Dermis blood vessel endothelial cell (primary cell): ENCODE data around the gene MAP2K6. TPM values are rescaled to one million over a fixed set of nuclear protein-coding genes. Genes with fewer than 3 reads are reported as not detected.
A peak's percentile ranks its signal among the peaks of the same experiment; 100 is the strongest.

ENCODE experiments used
- DNase-seq: peaks from one replicate; pipeline ENCODE4 v3.0.0; 2010
- total RNA-seq: library from RNA; depleted of rRNA; stranded (reverse); fragments of >200 nt; gene quantifications from 2 replicates; pipeline ENCODE4 v1.2.3, GENCODE V29; 2014

MAP2K6 gene
- total RNA-seq = 4.9 and 14.2 TPM in 2 replicates

GRCh38 chr17:69414408-69415274 lies at the start of gene MAP2K6:
Gene MAP2K6 (plus strand): TSS chr17:69414697. CDS start chr17:69414985, 288 bp downstream.
- DNase-seq = peak; percentile 81

GRCh38 chr17:69367298-69367697 lies 47.2 kb upstream of the MAP2K6 start:
- DNase-seq = no peak

- no peak for DNase-seq
Observed at GRCh38 chr17:69373069-69373468, 41.4 kb upstream of the MAP2K6 start.

- no peak for DNase-seq
Observed at GRCh38 chr17:69375229-69375628, 39.3 kb upstream of the MAP2K6 start.

- DNase-seq = no peak
Observed at GRCh38 chr17:69388822-69389442, 25.6 kb upstream of the MAP2K6 start.

GRCh38 chr17:69390795-69391501 lies 23.5 kb upstream of the MAP2K6 start:
- DNase-seq = no peak

GRCh38 chr17:69401251-69401650 lies 13.2 kb upstream of the MAP2K6 start:
- no peak for DNase-seq

- no peak for DNase-seq
Observed at GRCh38 chr17:69402052-69402451, 12.4 kb upstream of the MAP2K6 start.

GRCh38 chr17:69404399-69404798 lies 10.1 kb upstream of the MAP2K6 start:
- DNase-seq = no peak

- DNase-seq = no peak
Observed at GRCh38 chr17:69405096-69405495, 9.4 kb upstream of the MAP2K6 start.

- DNase-seq = no peak
Observed at GRCh38 chr17:69406941-69407340, 7.6 kb upstream of the MAP2K6 start.

GRCh38 chr17:69407759-69408158 lies 6.7 kb upstream of the MAP2K6 start:
- no peak for DNase-seq

GRCh38 chr17:69410671-69411070 lies 3.8 kb upstream of the MAP2K6 start:
- DNase-seq = no peak

GRCh38 chr17:69411766-69412165 lies 2.7 kb upstream of the MAP2K6 start:
- DNase-seq = no peak

- DNase-seq = no peak
Observed at GRCh38 chr17:69412251-69412671, 2.2 kb upstream of the MAP2K6 start.

- DNase-seq = no peak
Observed at GRCh38 chr17:69415431-69415830, 934 bp downstream of the MAP2K6 start.

GRCh38 chr17:69417545-69418483 lies 3.3 kb downstream of the MAP2K6 start:
- peak; percentile 56 for DNase-seq

GRCh38 chr17:69418535-69418934 lies 4.0 kb downstream of the MAP2K6 start:
- DNase-seq = no peak

- DNase-seq = peak; percentile 88
Observed at GRCh38 chr17:69423450-69423849, 9.0 kb downstream of the MAP2K6 start.

GRCh38 chr17:69424287-69425041 lies 10.0 kb downstream of the MAP2K6 start:
- peak; percentile 43 for DNase-seq

- DNase-seq = no peak
Observed at GRCh38 chr17:69425978-69426377, 11.5 kb downstream of the MAP2K6 start.
